Right lung (tissue), 5 donors: Measurements from ENCODE around the gene PI4K2A. TPM values are rescaled to one million over a fixed set of nuclear protein-coding genes. Genes with fewer than 3 reads are reported as not detected.

ENCODE experiments used
- DNase-seq, 2 donors: peaks; one replicate each; pipeline ENCODE4 v3.0.0-alpha.2; 2013
- polyA plus RNA-seq, 5 donors: library from polyadenylated mRNA; unstranded; fragments of 120-200 nt; gene quantifications; one replicate each; pipeline versions ENCODE4 v1.2.1 to v1.2.3, GENCODE V29; 2013; ENCODE audit warnings: inconsistent platforms in 1 of 5, low replicate concordance in 1 of 5; ENCODE audit not compliant: insufficient read length in 5 of 5, insufficient read depth in 1 of 5

The PI4K2A gene
- polyA plus RNA-seq, 5 donors, result 13.1 to 15.9 (median 15.1) TPM

GRCh38 chr10:97723001-97723400 is 82.5 kb downstream of the PI4K2A start:
- DNase-seq, result no peak

GRCh38 chr10:97724341-97724941 is 84.0 kb downstream of the PI4K2A start:
- no peak for DNase-seq

Other genes with a start within 250 kb of the PI4K2A start
- 10 to 100 TPM; 19.0 to 30.2 (median 23.1) TPM for gene RRP12, start 239.3 kb upstream of the PI4K2A start, polyA plus RNA-seq
- 100 to 1,000 TPM; 148 to 180 (median 158) TPM for gene PGAM1, start 214.5 kb upstream of the PI4K2A start, polyA plus RNA-seq
- 10 to 100 TPM; 34.8 to 40.6 (median 39.0) TPM for gene EXOSC1, start 194.7 kb upstream of the PI4K2A start, polyA plus RNA-seq
- 10 to 100 TPM; 42.6 to 47.6 (median 47.3) TPM for gene ZDHHC16, start 194.5 kb upstream of the PI4K2A start, polyA plus RNA-seq
- 100 to 1,000 TPM in 1 of 5 donors, 10 to 100 TPM in 4; 89.7 to 100 (median 92.1) TPM for gene MMS19, start 142.2 kb upstream of the PI4K2A start, polyA plus RNA-seq
- gene UBTD1, start 141.7 kb upstream of the PI4K2A start, polyA plus RNA-seq, result 10 to 100 TPM; 12.8 to 28.0 (median 18.2) TPM
- gene ANKRD2, start 67.9 kb upstream of the PI4K2A start, polyA plus RNA-seq, result under 1 TPM in 4 of 5 donors, not detected in 1; 0.27 to 0.90 (median 0.30) TPM
- 1 to 10 TPM in 1 of 5 donors, under 1 TPM in 4; 0.62 to 1.2 (median 0.86) TPM for gene HOGA1, start 56.3 kb upstream of the PI4K2A start, polyA plus RNA-seq
- not detected for gene C10orf62, start 51.0 kb upstream of the PI4K2A start, polyA plus RNA-seq
- 10 to 100 TPM; 14.7 to 19.8 (median 16.2) TPM for gene MORN4, start 7.2 kb upstream of the PI4K2A start, polyA plus RNA-seq
- 1 to 10 TPM; 4.5 to 6.2 (median 5.3) TPM for gene AVPI1, start 46.6 kb downstream of the PI4K2A start, polyA plus RNA-seq
- 10 to 100 TPM; 45.3 to 64.3 (median 58.7) TPM for gene MARVELD1, start 73.1 kb downstream of the PI4K2A start, polyA plus RNA-seq
- gene ZFYVE27, start 96.5 kb downstream of the PI4K2A start, polyA plus RNA-seq, result 10 to 100 TPM; 22.3 to 34.6 (median 28.3) TPM
- 1 to 10 TPM; 3.5 to 9.7 (median 4.0) TPM for gene SFRP5, start 131.3 kb downstream of the PI4K2A start, polyA plus RNA-seq
- gene GOLGA7B, start 209.2 kb downstream of the PI4K2A start, polyA plus RNA-seq, result under 1 TPM; 0.14 to 0.55 (median 0.34) TPM